ENCODE measurements around the gene CPB2.

The CPB2 gene

GRCh38 chr13:46012404-46012803, 92.4 kb downstream of the CPB2 start:
- Histone ChIP-seq H3K4me3 (ENCODE audit: low read depth, low read length) (no peak overlapping the region), H3K9me3 (ENCODE audit: severe bottlenecking) (no peaks in the 10 kb centered on the region), H3K27me3 (ENCODE audit: insufficient read depth, low read depth, severe bottlenecking) (no peaks in the 10 kb centered on the region), H3K36me3 (peaks cover 36% of the 10 kb centered on the region), H3K27ac (no peak overlapping the region)
- no peak for DNase-seq
- TF ChIP-seq, protein P1, sequence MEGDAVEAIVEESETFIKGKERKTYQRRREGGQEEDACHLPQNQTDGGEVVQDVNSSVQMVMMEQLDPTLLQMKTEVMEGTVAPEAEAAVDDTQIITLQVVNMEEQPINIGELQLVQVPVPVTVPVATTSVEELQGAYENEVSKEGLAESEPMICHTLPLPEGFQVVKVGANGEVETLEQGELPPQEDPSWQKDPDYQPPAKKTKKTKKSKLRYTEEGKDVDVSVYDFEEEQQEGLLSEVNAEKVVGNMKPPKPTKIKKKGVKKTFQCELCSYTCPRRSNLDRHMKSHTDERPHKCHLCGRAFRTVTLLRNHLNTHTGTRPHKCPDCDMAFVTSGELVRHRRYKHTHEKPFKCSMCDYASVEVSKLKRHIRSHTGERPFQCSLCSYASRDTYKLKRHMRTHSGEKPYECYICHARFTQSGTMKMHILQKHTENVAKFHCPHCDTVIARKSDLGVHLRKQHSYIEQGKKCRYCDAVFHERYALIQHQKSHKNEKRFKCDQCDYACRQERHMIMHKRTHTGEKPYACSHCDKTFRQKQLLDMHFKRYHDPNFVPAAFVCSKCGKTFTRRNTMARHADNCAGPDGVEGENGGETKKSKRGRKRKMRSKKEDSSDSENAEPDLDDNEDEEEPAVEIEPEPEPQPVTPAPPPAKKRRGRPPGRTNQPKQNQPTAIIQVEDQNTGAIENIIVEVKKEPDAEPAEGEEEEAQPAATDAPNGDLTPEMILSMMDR (IDR thresholded peaks at IDR 0.05; ENCODE audit: low read depth, low read length): no peak

- no peak for DNase-seq
- no peaks in the 10 kb centered on the region for H3K27me3 ChIP-seq (ENCODE audit: insufficient read depth, low read depth, severe bottlenecking)
- TF ChIP-seq, protein P1 (IDR thresholded peaks at IDR 0.05; ENCODE audit: low read depth, low read length): no peak
- H3K36me3 ChIP-seq: peaks cover 28% of the 10 kb centered on the region
- no peaks in the 10 kb centered on the region for H3K9me3 ChIP-seq (ENCODE audit: severe bottlenecking)
- no peak overlapping the region for H3K4me3 ChIP-seq (ENCODE audit: low read depth, low read length)
- no peak overlapping the region for H3K27ac ChIP-seq
Observed at GRCh38 chr13:46010148-46010547, 94.7 kb downstream of the CPB2 start.

DNA sequence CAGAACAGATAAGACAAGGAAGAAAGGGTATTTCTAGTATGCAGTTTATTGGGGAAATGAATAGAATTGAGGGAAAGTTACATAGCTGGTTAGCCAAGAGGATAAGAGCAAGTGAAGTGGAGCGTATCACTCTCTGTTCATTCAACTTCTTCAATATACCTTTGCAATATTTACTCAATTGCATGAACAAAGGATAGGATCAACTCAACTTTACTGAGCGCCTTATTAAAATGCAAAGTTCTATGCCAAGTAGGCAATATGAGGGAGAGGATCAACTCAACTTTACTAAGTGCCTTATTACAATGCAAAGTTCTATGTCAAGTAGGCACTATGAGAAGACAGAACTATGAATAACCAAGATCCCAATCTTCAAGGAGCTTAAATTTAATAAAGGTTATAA, 96.2 kb downstream of the CPB2 start:
- Histone ChIP-seq H3K4me3 (ENCODE audit: low read depth, low read length) (no peak overlapping the region), H3K27me3 (ENCODE audit: insufficient read depth, low read depth, severe bottlenecking) (no peaks in the 10 kb centered on the region), H3K9me3 (ENCODE audit: severe bottlenecking) (no peaks in the 10 kb centered on the region), H3K27ac (no peak overlapping the region), H3K36me3 (peaks cover 28% of the 10 kb centered on the region)
- DNase-seq: no peak
- TF ChIP-seq, protein P1 (IDR thresholded peaks at IDR 0.05; ENCODE audit: low read depth, low read length): no peak

DNA sequence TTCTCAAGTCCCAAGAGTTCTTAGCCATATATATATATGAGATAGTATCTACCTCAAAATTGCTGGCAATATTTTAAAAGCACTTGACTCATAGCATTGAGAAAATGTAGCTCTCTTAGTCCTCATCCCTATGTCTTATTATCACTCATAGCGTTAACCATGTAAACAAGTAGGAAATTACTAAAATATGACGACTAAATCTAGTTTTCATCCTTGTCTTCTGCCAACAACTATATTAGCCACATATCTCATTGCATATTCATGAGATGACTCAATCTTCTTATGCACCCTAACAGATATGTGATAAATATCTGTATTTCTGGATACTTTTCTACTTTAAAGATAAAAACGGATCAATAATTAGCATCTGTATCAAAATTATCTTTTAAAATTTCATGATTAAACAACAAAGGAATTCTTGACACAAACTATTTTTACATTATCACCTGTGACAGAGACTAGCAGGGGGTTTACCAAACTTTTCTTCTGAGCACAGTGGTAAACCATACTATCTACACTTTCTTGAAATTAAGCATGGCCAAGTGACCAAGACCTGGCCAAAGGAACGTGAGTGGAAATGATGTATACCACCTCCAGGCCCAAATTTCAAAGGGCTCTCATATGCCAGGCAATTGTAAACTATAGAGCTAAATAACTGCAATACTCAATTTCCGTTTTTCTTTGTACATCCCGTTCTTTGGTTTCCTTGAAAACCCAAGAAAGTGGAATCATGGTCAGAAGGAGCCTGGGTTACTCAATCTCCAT, 98.0 kb downstream of the CPB2 start:
- no peak for DNase-seq
- no peaks in the 10 kb centered on the region for H3K27me3 ChIP-seq (ENCODE audit: insufficient read depth, low read depth, severe bottlenecking)
- no peaks in the 10 kb centered on the region for H3K9me3 ChIP-seq (ENCODE audit: severe bottlenecking)
- H3K36me3 ChIP-seq: peaks cover 35% of the 10 kb centered on the region
- no peak overlapping the region for H3K27ac ChIP-seq
- TF ChIP-seq, protein P1 (IDR thresholded peaks at IDR 0.05; ENCODE audit: low read depth, low read length): no peak
- H3K4me3 ChIP-seq (ENCODE audit: low read depth, low read length): no peak overlapping the region

- Histone ChIP-seq H3K9me3 (ENCODE audit: severe bottlenecking) (no peaks in the 10 kb centered on the region), H3K27me3 (ENCODE audit: insufficient read depth, low read depth, severe bottlenecking) (no peaks in the 10 kb centered on the region), H3K27ac (no peak overlapping the region), H3K4me3 (ENCODE audit: low read depth, low read length) (no peak overlapping the region), H3K36me3 (peaks cover 39% of the 10 kb centered on the region)
- TF ChIP-seq, protein P1 (IDR thresholded peaks at IDR 0.05; ENCODE audit: low read depth, low read length): no peak
- DNase-seq: no peak
Observed at GRCh38 chr13:46004491-46004890, 100.3 kb downstream of the CPB2 start.

Data from WERI-Rb-1 (cell line).